GM18858 (cell line): Measurements from ENCODE around the gene INSRR.

ENCODE experiments used
- ATAC-seq: cut with Tn5 transposase; IDR thresholded peaks from one replicate; pipeline ENCODE4 v1.9.1; 2021; ENCODE audit not compliant: unreplicated experiment

Gene INSRR

DNA sequence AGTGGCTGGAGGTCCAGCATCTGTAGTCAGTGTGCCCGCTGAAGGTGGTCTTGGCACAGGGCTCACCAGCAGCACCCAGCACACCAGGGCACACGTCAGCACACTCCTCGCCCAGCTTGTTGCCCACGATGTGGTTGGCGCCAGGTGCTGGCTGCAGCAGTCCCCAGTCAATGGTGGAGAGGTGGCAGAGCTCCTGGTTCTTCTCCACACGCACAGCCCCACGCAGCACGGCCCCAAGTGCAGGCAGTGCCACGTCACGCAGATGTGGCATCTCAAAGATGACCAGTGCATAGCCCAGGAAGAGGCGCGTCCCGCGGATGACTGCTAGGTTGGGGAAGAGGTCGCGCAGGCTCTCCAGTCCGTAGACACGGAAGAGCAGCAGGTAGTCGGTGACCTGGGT is 5.2 kb downstream of the INSRR start:
- ATAC-seq, result no peak

DNA sequence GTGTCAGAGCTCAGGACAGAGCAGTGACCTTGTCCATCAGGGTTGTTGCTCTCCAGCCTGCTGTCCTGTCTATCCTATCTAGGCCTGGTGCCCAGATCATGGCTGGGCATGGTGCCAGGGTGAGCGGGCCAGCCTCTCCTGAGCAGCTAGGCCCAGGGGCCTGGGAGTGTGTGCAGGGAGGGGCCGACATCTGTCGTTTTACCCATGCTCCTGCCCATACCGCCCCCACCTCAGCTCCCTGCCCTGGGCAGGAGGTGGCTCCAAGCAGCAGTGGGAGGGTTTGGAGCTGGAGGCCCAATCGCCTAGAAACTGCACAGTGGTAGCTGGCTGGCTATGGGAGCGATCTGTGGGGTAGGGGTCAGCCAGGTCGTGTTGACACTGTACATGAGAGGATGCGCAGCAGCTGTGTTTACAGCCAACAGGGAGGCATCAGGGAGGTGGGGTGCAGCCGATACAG is 6.5 kb downstream of the INSRR start:
- no peak for ATAC-seq

GRCh38 chr1:156851779-156852417 is 7.0 kb downstream of the INSRR start:
- no peak for ATAC-seq

GRCh38 chr1:156849151-156849496 is 9.8 kb downstream of the INSRR start:
- ATAC-seq, result no peak

GRCh38 chr1:156848461-156849150 is 10.3 kb downstream of the INSRR start:
- ATAC-seq, result no peak

DNA sequence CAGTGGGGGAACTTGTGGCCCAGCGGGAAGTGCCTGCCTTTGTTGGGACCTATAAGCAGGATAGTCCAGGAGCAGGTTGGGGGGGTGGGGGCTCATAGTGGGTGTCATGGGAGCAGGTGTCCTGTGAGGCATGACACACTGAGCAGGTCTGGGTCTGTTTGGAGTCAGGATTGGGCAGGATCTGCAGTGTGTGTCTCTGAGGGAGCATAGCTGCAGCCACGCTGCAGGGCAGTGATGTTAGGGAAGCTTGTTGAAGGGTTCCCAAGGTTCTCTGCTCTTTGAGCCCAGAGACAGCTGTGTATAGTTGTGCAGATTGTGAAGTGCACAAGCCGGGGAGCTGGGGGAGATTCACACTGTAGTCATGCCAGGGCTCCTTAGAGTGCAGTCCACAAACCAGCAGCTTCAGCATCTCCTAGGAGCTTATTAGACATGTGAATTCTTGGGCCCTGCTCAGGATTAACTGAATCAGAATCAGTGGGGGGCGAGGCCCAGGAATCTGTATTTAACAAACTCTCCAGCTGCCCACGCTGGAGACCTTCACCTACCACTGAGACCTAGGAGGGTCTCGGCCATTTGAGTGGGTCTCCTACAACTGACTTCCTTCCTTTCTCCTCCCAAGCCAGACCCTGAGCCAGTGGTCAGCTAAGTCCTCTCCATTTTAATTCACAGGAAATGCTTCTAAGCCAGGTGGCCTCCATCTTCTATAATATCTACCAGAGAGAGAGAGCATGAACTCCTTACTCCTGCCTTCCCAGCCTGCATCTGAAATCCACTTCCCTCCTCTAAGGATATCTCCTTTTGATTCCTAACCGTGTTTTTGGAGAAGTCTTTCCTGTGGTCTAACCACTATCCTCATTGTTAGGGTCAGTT is 11.1 kb downstream of the INSRR start:
- ATAC-seq, result no peak

DNA sequence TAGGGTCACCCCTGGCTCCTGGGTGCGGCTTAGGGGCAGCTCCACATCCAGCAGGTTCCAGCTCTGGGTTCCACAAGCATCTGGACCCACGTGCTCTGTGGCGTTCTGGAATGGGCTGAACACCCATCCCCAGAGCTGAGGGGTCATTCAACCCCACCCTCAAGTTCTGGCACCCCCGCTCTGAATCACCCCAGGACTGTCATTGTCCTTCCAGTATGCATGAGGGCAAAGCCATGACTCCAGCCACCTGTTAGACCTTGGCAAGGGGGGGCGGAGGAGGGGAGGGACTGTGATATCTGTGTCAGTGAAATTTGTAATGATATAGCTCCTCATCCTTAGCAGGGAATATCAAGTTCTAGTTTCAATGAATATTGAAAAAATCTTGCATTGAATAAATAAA is 12.3 kb downstream of the INSRR start:
- no peak for ATAC-seq

- ATAC-seq, result no peak
Measured at GRCh38 chr1:156845953-156846545, 12.9 kb downstream of the INSRR start.

GRCh38 chr1:156845055-156845952 is 13.6 kb downstream of the INSRR start:
- no peak for ATAC-seq

- no peak for ATAC-seq
Measured at GRCh38 chr1:156844638-156845037, 14.3 kb downstream of the INSRR start.

DNA sequence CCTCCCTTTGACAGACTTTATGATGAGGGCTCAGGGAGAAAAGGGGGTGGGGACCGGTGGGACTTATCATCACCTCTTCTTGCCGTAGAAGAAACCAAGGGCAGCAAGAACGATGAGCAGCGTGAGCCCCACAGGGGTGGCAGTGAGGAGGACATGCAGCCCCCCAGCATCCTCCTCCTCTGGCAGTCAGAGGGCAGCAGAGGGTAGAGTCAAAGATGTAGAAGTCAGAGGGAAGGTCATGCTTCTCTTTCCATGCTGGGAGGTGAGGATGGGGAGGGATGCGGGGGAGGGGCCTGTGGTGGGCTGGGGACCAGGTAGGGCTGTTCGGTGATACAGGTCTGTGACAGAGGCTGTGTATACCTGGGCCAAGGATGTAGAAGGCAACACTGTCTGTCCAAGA is 14.8 kb downstream of the INSRR start:
- ATAC-seq, result no peak

- no peak for ATAC-seq
Measured at GRCh38 chr1:156842618-156843300, 16.2 kb downstream of the INSRR start.

DNA sequence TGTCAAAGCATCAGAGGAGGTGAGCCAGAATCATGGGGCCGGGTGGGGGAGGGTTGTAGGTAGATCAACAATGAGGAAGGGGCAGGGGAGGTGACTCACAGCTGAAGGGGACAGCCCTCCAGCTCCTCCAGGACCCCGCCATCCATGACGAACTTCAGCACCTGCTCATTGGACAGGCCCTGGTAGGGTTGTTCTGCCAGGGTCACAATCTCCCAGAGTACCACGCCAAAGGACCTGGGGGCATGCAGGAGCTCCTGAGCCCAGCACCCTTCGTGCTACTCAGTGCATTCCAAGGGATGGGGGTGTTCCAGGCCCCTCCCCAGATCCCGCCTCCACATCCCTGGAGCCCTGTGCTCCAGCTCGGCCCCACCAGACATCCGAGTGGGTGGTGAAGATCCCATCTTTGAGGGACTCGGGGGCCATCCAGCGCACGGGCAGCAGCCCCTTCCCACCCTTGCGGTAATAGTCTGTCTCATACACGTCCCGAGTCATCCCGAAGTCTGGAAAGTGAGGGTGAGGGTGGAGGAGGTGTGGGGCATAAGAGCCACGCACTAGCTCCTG is 17.5 kb downstream of the INSRR start:
- ATAC-seq, result no peak

DNA sequence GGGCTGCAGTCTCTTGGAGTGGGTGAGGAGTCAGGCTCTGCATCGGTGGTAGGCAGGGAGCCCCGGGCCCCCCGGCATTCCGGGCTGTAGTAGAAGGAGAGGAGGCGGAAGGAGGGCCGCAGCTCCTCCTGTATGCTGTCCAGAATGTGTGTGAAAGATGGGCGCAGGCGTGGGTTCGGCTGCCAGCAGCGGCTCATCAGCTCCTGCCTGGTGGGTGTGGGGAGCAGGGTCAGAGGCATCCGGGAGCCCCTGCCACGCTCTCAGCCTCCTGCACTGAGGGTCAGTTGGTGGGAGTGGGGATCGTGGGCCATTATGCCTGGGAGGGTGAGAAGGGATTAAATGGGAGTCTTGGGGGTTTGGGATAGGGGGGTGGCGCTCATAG is 18.0 kb downstream of the INSRR start:
- ATAC-seq, result no peak

- ATAC-seq, result no peak
Measured at GRCh38 chr1:156840186-156840897, 18.6 kb downstream of the INSRR start.

GRCh38 chr1:156839426-156840109 is 19.3 kb downstream of the INSRR start:
- no peak for ATAC-seq

DNA sequence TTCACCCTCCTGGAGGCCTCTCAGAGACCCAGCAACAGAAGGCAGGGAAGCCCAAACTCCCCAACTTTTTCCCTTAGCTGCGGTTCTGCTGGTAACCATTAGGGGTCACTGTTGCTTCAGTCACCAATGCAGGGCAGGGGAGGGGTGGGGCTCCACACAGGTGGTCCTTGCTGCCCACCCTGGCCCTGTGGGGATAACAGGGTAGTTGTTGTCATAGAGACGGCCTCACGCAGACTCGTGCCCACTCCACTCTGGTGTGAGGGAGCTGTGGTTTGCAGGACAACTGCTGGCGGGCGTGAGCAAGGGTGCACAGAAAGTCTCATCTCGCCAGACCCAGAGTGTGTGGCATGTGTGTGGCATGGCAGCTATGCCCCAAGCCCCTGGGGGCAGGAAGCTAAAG is 19.9 kb downstream of the INSRR start:
- ATAC-seq, result no peak

DNA sequence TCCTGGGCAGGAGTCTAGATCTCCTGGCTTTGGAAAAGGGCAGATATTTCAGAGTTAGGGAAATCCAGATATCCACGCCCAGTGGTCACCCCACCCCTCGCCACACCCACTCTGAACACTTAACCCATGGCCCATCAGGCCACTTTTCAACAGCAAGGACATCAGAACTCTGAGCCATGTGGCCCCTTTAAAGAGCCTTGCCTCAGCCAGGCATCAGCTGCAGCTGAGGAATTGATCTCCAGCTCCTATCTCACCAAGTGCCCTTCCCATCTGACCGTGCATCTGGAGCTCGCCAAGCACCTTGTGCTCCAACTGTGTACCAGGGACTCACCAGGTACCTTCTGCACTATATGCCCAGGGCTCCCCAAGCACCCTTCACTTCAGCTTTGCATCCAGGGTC is 22.0 kb downstream of the INSRR start:
- no peak for ATAC-seq
